Esophagus squamous epithelium (tissue), 4 donors: ENCODE results near the gene OOEP.

ENCODE experiments used
- POLR2A ChIP-seq, 4 donors: fragments of 450-650 bp; IDR thresholded peaks; one replicate each; pipeline ENCODE4 v1.6.1; 2017; ENCODE audit warnings: antibody characterized with exemption in 4 of 4, mild to moderate bottlenecking in 4 of 4, moderate library complexity in 3 of 4
- TF ChIP-seq, protein P1 (sequence below), 6 experiments: fragments of 450-650 bp in 4 of 6; fragments of 200-600 bp in 2 of 6; sonication (generic) in 2 of 6; IDR thresholded peaks; one replicate each; pipeline ENCODE4 v1.5.1; 2016 to 2019; ENCODE audit warnings: antibody characterized with exemption in 6 of 6, mild to moderate bottlenecking in 4 of 6, moderate library complexity in 4 of 6

DNA sequence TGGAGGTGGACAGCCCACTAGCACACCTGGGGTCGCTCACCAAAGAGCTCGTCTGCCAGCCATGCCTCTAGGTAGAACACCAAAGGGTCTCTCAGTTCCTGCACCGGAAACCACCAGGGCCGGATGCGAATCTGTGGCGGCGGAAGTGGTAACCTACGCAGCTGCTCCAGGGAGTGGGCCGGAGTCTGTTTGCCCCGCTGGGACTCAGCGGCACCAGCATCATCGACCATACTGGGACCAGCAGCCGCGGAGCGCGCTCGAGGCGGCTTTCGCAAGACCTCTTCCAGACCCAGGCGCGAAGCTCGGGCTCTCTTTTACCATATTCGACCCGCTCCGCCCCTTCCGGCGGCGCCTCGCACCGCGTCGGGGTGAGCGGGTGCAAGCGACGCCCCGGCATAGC lies at the start of gene OOEP:
- TF ChIP-seq, protein P1, sequence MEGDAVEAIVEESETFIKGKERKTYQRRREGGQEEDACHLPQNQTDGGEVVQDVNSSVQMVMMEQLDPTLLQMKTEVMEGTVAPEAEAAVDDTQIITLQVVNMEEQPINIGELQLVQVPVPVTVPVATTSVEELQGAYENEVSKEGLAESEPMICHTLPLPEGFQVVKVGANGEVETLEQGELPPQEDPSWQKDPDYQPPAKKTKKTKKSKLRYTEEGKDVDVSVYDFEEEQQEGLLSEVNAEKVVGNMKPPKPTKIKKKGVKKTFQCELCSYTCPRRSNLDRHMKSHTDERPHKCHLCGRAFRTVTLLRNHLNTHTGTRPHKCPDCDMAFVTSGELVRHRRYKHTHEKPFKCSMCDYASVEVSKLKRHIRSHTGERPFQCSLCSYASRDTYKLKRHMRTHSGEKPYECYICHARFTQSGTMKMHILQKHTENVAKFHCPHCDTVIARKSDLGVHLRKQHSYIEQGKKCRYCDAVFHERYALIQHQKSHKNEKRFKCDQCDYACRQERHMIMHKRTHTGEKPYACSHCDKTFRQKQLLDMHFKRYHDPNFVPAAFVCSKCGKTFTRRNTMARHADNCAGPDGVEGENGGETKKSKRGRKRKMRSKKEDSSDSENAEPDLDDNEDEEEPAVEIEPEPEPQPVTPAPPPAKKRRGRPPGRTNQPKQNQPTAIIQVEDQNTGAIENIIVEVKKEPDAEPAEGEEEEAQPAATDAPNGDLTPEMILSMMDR (IDR thresholded peaks at IDR 0.05), result no peak
- TF ChIP-seq POLR2A (IDR thresholded peaks at IDR 0.05), result no peak
